ENCODE measurements around the gene CDK6. TPM values are rescaled to one million over a fixed set of nuclear protein-coding genes. Genes with fewer than 3 reads are reported as not detected.

Gene CDK6
- total RNA-seq, 1 experiment from 2014 or later: 73.4 TPM

- DNase-seq (ENCODE audit: low read depth): no peak
Observed at GRCh38 chr7:92714767-92715166, 121.6 kb downstream of the CDK6 start.

GRCh38 chr7:92714280-92714679 is 122.1 kb downstream of the CDK6 start:
- no peak for DNase-seq (ENCODE audit: low read depth)

- no peak for DNase-seq (ENCODE audit: low read depth)
Observed at GRCh38 chr7:92709912-92710311, 126.5 kb downstream of the CDK6 start.

- DNase-seq (ENCODE audit: low read depth): no peak
Observed at GRCh38 chr7:92709150-92709549, 127.2 kb downstream of the CDK6 start.

- no peak for DNase-seq (ENCODE audit: low read depth)
Observed at GRCh38 chr7:92708111-92709042, 128.0 kb downstream of the CDK6 start.

GRCh38 chr7:92707435-92707834 is 128.9 kb downstream of the CDK6 start:
- no peak for DNase-seq (ENCODE audit: low read depth)

- no peak for DNase-seq (ENCODE audit: low read depth)
Observed at GRCh38 chr7:92706563-92706962, 129.8 kb downstream of the CDK6 start.

- DNase-seq (ENCODE audit: low read depth): no peak
Observed at GRCh38 chr7:92705831-92706230, 130.5 kb downstream of the CDK6 start.

- no peak for DNase-seq (ENCODE audit: low read depth)
Observed at GRCh38 chr7:92704858-92705257, 131.5 kb downstream of the CDK6 start.

GRCh38 chr7:92702535-92702934 is 133.8 kb downstream of the CDK6 start:
- DNase-seq (ENCODE audit: low read depth): no peak

GRCh38 chr7:92699966-92700514 is 136.3 kb downstream of the CDK6 start:
- no peak for DNase-seq (ENCODE audit: low read depth)

- peak; percentile 27 for DNase-seq (ENCODE audit: low read depth)
Observed at GRCh38 chr7:92699560-92699959, 136.8 kb downstream of the CDK6 start.

- peak; percentile 92 for DNase-seq (ENCODE audit: low read depth)
Observed at GRCh38 chr7:92698237-92698841, 138.0 kb downstream of the CDK6 start.

- no peak for DNase-seq (ENCODE audit: low read depth)
Observed at GRCh38 chr7:92697414-92697813, 139.0 kb downstream of the CDK6 start.

GRCh38 chr7:92697012-92697411 is 139.4 kb downstream of the CDK6 start:
- no peak for DNase-seq (ENCODE audit: low read depth)

- no peak for DNase-seq (ENCODE audit: low read depth)
Observed at GRCh38 chr7:92696584-92696983, 139.8 kb downstream of the CDK6 start.

- peak; percentile 76 for DNase-seq (ENCODE audit: low read depth)
Observed at GRCh38 chr7:92695308-92696261, 140.8 kb downstream of the CDK6 start.

- DNase-seq (ENCODE audit: low read depth): no peak
Observed at GRCh38 chr7:92694211-92694610, 142.2 kb downstream of the CDK6 start.

- DNase-seq (ENCODE audit: low read depth): no peak
Observed at GRCh38 chr7:92693519-92693918, 142.9 kb downstream of the CDK6 start.

GRCh38 chr7:92691578-92691977 is 144.8 kb downstream of the CDK6 start:
- DNase-seq (ENCODE audit: low read depth): peak; percentile 62
